ENCODE measurements around the gene CTDSPL.

Gene CTDSPL

DNA sequence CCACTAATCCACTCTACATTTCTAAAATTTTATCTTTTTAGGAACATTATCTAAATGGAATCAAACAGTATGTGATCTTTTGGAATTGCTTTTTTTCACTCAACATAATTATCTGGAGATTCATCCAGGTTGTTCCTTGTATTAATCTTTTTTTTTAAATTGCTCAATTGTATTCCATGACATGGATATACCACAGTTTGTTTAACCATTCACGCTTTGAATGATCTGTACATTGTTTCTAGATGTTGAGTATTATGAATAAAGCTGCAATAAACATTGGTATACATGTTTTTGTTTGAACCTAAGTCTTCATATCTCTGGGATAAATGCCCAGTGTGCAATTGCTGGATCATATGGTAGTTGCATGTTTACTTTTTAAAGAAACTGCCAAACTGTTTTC lies 5.5 kb downstream of the CTDSPL start:
- DNase-seq (ENCODE audit: low read depth, low spot score) = no peak
- TF ChIP-seq, protein P1, sequence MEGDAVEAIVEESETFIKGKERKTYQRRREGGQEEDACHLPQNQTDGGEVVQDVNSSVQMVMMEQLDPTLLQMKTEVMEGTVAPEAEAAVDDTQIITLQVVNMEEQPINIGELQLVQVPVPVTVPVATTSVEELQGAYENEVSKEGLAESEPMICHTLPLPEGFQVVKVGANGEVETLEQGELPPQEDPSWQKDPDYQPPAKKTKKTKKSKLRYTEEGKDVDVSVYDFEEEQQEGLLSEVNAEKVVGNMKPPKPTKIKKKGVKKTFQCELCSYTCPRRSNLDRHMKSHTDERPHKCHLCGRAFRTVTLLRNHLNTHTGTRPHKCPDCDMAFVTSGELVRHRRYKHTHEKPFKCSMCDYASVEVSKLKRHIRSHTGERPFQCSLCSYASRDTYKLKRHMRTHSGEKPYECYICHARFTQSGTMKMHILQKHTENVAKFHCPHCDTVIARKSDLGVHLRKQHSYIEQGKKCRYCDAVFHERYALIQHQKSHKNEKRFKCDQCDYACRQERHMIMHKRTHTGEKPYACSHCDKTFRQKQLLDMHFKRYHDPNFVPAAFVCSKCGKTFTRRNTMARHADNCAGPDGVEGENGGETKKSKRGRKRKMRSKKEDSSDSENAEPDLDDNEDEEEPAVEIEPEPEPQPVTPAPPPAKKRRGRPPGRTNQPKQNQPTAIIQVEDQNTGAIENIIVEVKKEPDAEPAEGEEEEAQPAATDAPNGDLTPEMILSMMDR (IDR thresholded peaks at IDR 0.05; ENCODE audit: low read depth, low read length) = no peak
- in situ Hi-C loops (cut with HindIII; ENCODE audit: low sequenced_read_pairs) = no loop called here
- H3K4me3 ChIP-seq (ENCODE audit: low read depth, low read length) = no peak overlapping the region

DNA sequence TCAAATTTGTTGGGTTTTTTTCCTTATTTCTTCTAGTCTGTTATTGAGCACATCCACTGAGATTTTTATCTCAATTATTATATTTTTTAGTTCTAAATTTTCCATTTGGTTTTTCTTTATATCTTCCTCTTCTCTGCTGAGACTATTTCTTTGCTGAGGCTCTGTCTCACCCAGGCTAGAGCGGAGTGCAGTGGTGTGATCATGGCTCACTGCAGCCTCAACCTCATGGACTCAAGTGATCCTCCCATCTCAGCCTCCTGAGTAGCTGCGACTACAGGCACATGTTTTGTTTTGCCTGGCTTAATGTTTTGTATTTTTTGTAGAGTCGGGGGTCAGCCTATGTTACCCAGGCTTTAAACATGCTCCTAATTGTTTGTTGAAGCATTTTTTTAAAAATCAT lies 10.2 kb downstream of the CTDSPL start:
- no peak for DNase-seq (ENCODE audit: low read depth, low spot score)
- in situ Hi-C loops (cut with HindIII; ENCODE audit: low sequenced_read_pairs) = no loop called here
- TF ChIP-seq, protein P1 (IDR thresholded peaks at IDR 0.05; ENCODE audit: low read depth, low read length) = no peak

DNA sequence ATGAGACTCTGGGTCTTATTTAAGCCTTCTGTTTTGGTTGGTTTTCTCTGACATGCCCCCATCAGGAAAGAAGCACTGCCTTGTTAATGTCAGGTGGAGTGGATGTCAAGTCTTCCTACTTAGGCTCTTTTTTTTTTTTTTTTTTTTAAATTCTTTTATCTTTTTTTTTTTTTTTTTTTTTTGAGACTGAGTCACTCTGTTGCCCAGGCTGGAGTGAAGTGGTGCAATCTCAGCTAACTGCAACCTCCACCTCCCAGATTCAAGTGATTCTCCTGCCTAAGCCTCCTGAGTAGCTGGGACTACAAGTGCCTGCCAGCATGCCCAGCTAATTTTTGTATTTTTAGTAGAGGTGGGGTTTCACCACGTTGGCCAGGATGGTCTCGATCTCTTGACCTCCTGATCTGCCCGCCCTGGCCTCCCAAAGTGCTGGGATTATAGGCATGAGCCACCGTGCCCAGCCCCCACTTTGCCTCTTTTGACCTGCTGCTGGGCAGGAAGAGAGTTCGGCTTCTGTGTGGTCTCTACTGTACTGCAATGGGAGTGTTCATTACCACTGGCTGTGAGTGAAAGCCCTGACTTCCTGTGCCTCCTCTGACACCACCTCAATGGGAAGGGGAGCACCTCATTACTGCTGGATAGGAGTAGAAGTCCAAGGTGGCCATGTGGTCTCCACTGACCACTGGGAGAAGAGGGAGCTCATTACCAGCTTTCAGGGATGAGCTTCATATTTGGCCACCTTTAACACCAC lies 10.9 kb downstream of the CTDSPL start:
- DNase-seq (ENCODE audit: low read depth, low spot score) = no peak
- in situ Hi-C loops (cut with HindIII; ENCODE audit: low sequenced_read_pairs) = no loop called here
- TF ChIP-seq, protein P1 (IDR thresholded peaks at IDR 0.05; ENCODE audit: low read depth, low read length) = no peak
- H3K4me3 ChIP-seq (ENCODE audit: low read depth, low read length) = no peak overlapping the region

More for the DNA sequence above, 10.2 kb downstream of the CTDSPL start:
- no peak overlapping the region for H3K4me3 ChIP-seq (ENCODE audit: low read depth, low read length)

DNA sequence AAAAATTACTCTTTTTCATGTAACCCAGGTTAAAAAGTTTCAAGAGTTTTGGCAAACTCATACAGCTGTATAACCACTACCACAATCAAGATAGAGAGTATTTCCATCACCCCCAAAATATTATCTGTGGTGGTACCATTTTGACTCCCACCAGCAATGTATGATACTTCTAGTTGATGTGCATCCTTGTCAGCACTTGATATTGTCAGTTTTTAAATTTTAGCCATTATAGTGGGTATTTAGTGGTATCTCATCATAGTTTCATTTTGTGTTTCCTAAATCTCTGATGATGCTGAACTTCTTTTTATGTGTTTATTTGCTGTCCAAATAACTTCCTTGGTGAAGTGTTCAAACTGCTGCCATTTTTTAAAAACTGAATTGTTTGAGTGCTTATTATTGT lies 14.6 kb downstream of the CTDSPL start:
- no peak for DNase-seq (ENCODE audit: low read depth, low spot score)
- TF ChIP-seq, protein P1 (IDR thresholded peaks at IDR 0.05; ENCODE audit: low read depth, low read length) = no peak
- in situ Hi-C loops (cut with HindIII; ENCODE audit: low sequenced_read_pairs) = no loop called here
- H3K4me3 ChIP-seq (ENCODE audit: low read depth, low read length) = no peak overlapping the region

DNA sequence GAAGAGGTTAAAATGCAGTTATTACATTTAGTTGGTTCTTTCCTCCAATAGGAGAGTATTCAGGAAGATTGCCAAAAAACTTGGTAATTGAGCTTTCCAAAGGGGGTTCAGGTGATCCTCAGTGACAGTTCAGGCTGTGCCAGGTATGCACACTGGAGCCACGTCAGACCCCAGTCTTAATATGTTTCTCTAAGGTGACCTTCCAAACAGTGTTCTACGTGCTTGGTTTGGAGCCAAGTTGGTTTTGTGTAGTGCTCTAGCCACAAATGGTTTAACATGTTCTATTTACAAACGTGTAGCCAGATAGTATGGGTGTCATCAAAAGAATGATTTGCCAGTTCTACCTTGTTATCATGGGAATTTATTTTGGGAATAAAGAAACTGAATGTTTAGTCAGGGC lies 21.0 kb downstream of the CTDSPL start:
- TF ChIP-seq, protein P1 (IDR thresholded peaks at IDR 0.05; ENCODE audit: low read depth, low read length) = no peak
- H3K4me3 ChIP-seq (ENCODE audit: low read depth, low read length) = no peak overlapping the region
- no peak for DNase-seq (ENCODE audit: low read depth, low spot score)
- in situ Hi-C loops (cut with HindIII; ENCODE audit: low sequenced_read_pairs) = no loop called here

DNA sequence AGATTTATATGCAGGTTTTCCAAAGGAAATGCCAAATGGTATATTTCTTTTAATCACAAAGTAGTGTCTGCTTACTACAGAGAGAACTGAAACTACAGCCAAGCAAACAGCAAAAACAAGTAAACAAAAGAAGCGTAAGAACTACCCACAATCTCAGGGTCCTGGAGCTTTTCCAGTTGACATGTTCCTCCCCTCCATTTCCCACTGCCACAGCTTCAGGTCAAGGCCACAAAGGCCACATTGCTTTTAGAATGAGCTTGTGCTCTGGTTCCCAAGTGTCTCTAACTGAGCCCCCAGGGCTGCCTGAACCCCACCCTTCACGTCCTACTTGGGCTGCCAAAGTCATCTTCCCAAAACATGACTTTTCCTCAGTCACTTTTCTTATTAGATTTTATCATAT lies 24.1 kb downstream of the CTDSPL start:
- no peak overlapping the region for H3K4me3 ChIP-seq (ENCODE audit: low read depth, low read length)
- TF ChIP-seq, protein P1 (IDR thresholded peaks at IDR 0.05; ENCODE audit: low read depth, low read length) = no peak
- in situ Hi-C loops (cut with HindIII; ENCODE audit: low sequenced_read_pairs) = no loop called here
- DNase-seq (ENCODE audit: low read depth, low spot score) = no peak
